Left hindlimb (tissue), 1 donor: ENCODE data around the gene MAN2A1.
"Not testable (repeated sequence)": the region's sequence is repeated elsewhere in the genome, so short reads cannot be mapped to it uniquely, and the experiment has no call there.

Experiments used
- DNase-seq: peaks from one replicate; pipeline ENCODE4 v3.0.0-alpha.2; 2018

MAN2A1 gene

GRCh38 chr5:109876941-109877669 is 187.4 kb downstream of the MAN2A1 start:
- no peak for DNase-seq

- DNase-seq, result no peak
Observed at GRCh38 chr5:109877670-109878045, 187.9 kb downstream of the MAN2A1 start.

GRCh38 chr5:109878887-109879286 is 189.2 kb downstream of the MAN2A1 start:
- DNase-seq, result no peak

GRCh38 chr5:109880907-109881685 is 191.4 kb downstream of the MAN2A1 start:
- DNase-seq, result no peak

- DNase-seq, result no peak
Observed at GRCh38 chr5:109882546-109882945, 192.8 kb downstream of the MAN2A1 start.

GRCh38 chr5:109884676-109885075 is 194.9 kb downstream of the MAN2A1 start:
- DNase-seq, result no peak

- no peak for DNase-seq
Observed at GRCh38 chr5:109885205-109885604, 195.5 kb downstream of the MAN2A1 start.

GRCh38 chr5:109888989-109889388 is 199.3 kb downstream of the MAN2A1 start:
- DNase-seq, result no peak

- not testable (repeated sequence) for DNase-seq
Observed at GRCh38 chr5:109893271-109893670, 203.5 kb downstream of the MAN2A1 start.

GRCh38 chr5:109898269-109899162 is 208.8 kb downstream of the MAN2A1 start:
- no peak for DNase-seq

- no peak for DNase-seq
Observed at GRCh38 chr5:109899163-109899535, 209.4 kb downstream of the MAN2A1 start.

GRCh38 chr5:109900461-109900860 is 210.7 kb downstream of the MAN2A1 start:
- no peak for DNase-seq

- no peak for DNase-seq
Observed at GRCh38 chr5:109900911-109901627, 211.3 kb downstream of the MAN2A1 start.

GRCh38 chr5:109901628-109901981 is 211.9 kb downstream of the MAN2A1 start:
- DNase-seq, result no peak

GRCh38 chr5:109903061-109903460 is 213.3 kb downstream of the MAN2A1 start:
- DNase-seq, result no peak

- DNase-seq, result no peak
Observed at GRCh38 chr5:109905906-109906305, 216.2 kb downstream of the MAN2A1 start.

GRCh38 chr5:109907189-109907588 is 217.5 kb downstream of the MAN2A1 start:
- DNase-seq, result no peak

- DNase-seq, result no peak
Observed at GRCh38 chr5:109907731-109908130, 218.0 kb downstream of the MAN2A1 start.

GRCh38 chr5:109908366-109908765 is 218.6 kb downstream of the MAN2A1 start:
- no peak for DNase-seq

GRCh38 chr5:109910874-109911273 is 221.1 kb downstream of the MAN2A1 start:
- DNase-seq, result no peak

GRCh38 chr5:109911731-109912130 is 222.0 kb downstream of the MAN2A1 start:
- no peak for DNase-seq

- DNase-seq, result no peak
Observed at GRCh38 chr5:109914906-109915305, 225.2 kb downstream of the MAN2A1 start.
